ENCODE results near the gene WDR7.

Gene WDR7

GRCh38 chr18:56658261-56658660, 7.1 kb downstream of the WDR7 start:
- no peak for DNase-seq

- DNase-seq = no peak
Observed at GRCh38 chr18:56659111-56659510, 8.0 kb downstream of the WDR7 start.

- no peak for DNase-seq
Observed at GRCh38 chr18:56660655-56661054, 9.5 kb downstream of the WDR7 start.

- DNase-seq = no peak
Observed at GRCh38 chr18:56661360-56662062, 10.4 kb downstream of the WDR7 start.

GRCh38 chr18:56662063-56662408, 10.9 kb downstream of the WDR7 start:
- DNase-seq = no peak

GRCh38 chr18:56662502-56662901, 11.3 kb downstream of the WDR7 start:
- no peak for DNase-seq

- DNase-seq = no peak
Observed at GRCh38 chr18:56662902-56663301, 11.7 kb downstream of the WDR7 start.

- DNase-seq = no peak
Observed at GRCh38 chr18:56672391-56672790, 21.2 kb downstream of the WDR7 start.

GRCh38 chr18:56672981-56673380, 21.8 kb downstream of the WDR7 start:
- no peak for DNase-seq

- no peak for DNase-seq
Observed at GRCh38 chr18:56676639-56677038, 25.5 kb downstream of the WDR7 start.

- no peak for DNase-seq
Observed at GRCh38 chr18:56678836-56679565, 27.8 kb downstream of the WDR7 start.

GRCh38 chr18:56684277-56684676, 33.1 kb downstream of the WDR7 start:
- no peak for DNase-seq

- DNase-seq = no peak
Observed at GRCh38 chr18:56691530-56691929, 40.4 kb downstream of the WDR7 start.

GRCh38 chr18:56696966-56697365, 45.8 kb downstream of the WDR7 start:
- no peak for DNase-seq

GRCh38 chr18:56702946-56703345, 51.8 kb downstream of the WDR7 start:
- DNase-seq = peak; percentile 21 to 26

- peak in 1 of 2 donors; percentile 10 for DNase-seq
Observed at GRCh38 chr18:56709463-56709862, 58.3 kb downstream of the WDR7 start.

- no peak for DNase-seq
Observed at GRCh38 chr18:56711708-56712445, 60.7 kb downstream of the WDR7 start.

- DNase-seq = no peak
Observed at GRCh38 chr18:56712761-56713160, 61.6 kb downstream of the WDR7 start.

- no peak for DNase-seq
Observed at GRCh38 chr18:56715121-56715520, 64.0 kb downstream of the WDR7 start.

GRCh38 chr18:56716692-56717146, 65.6 kb downstream of the WDR7 start:
- DNase-seq = no peak

GRCh38 chr18:56721031-56721430, 69.9 kb downstream of the WDR7 start:
- no peak for DNase-seq

- DNase-seq = no peak
Observed at GRCh38 chr18:56721491-56721890, 70.3 kb downstream of the WDR7 start.

- no peak for DNase-seq
Observed at GRCh38 chr18:56722518-56722917, 71.4 kb downstream of the WDR7 start.

- DNase-seq = no peak
Observed at GRCh38 chr18:56723068-56723467, 71.9 kb downstream of the WDR7 start.
